Measurements from ENCODE around the gene WNT16. TPM values are rescaled to one million over a fixed set of nuclear protein-coding genes. Genes with fewer than 3 reads are reported as not detected.

WNT16 gene
- total RNA-seq = not detected in 2 replicates

GRCh38 chr7:121328508-121329190 lies at the start of gene WNT16:
TSS of gene WNT16 (plus strand) at chr7:121329000. CDS start at chr7:121329293, 293 bp downstream.

Other genes starting within 250 kb of the WNT16 start
- gene FAM3C, start 67.3 kb downstream of the WNT16 start, total RNA-seq = 26.2 and 63.9 TPM in 2 replicates